NCI-H82 (cell line): ENCODE results near the gene SAP130.

Source experiments
- DNase-seq: peaks from one replicate; lab custom pipeline; 2025; lab: John Stamatoyannopoulos, UW

SAP130 gene

GRCh38 chr2:127893494-127893893 is 134.4 kb downstream of the SAP130 start:
- DNase-seq, result no peak

- no peak for DNase-seq
Measured at GRCh38 chr2:127893033-127893432, 134.8 kb downstream of the SAP130 start.

GRCh38 chr2:127891811-127892210 is 136.0 kb downstream of the SAP130 start:
- no peak for DNase-seq
